Measurements from ENCODE around the gene LRP2.

Gene LRP2

DNA sequence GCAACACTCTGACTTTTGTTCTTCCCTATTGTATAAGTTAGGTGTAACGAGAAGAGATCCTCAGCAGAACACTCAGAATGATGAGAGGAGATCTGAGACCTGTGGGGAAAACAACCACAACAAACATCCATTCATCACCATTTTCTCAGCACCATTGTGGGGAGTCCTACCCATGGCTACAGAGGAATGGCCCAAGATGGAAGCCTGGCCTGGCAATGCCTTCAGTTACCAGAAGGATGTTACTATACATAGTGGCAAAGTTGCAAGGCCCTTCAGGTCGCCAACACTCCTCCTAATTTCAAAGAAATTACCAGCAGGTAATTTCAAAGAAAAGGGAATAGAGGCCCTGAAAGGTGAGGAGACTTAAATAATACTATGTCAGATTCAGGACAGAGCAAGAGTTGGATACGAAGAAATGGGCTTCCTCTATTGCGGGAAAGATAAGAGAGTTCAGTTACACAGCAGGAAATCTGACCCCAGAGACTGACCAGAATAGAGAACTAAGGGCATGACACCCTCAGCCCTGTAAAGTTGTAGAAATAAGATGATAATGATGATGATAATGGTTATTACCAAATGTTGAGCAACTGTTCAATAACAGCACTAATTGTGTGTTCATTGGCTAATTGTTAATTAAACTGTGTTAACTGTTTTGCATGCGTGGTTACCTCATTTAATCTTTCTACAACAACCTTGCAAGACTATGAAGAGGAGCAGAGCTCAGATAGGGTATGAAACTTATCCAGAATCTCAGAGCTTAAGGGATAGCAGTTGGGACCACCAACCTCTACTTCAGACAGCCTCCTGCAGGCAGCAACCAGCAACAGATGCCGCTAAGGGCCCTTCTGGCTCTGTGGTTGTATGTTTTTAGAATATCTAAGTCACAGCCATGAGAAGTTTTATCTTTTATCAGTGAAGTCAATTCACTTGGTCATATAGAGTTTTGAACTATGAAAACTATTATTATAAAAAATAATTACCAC is 255.5 kb downstream of the LRP2 start:
- TF ChIP-seq, protein P1, sequence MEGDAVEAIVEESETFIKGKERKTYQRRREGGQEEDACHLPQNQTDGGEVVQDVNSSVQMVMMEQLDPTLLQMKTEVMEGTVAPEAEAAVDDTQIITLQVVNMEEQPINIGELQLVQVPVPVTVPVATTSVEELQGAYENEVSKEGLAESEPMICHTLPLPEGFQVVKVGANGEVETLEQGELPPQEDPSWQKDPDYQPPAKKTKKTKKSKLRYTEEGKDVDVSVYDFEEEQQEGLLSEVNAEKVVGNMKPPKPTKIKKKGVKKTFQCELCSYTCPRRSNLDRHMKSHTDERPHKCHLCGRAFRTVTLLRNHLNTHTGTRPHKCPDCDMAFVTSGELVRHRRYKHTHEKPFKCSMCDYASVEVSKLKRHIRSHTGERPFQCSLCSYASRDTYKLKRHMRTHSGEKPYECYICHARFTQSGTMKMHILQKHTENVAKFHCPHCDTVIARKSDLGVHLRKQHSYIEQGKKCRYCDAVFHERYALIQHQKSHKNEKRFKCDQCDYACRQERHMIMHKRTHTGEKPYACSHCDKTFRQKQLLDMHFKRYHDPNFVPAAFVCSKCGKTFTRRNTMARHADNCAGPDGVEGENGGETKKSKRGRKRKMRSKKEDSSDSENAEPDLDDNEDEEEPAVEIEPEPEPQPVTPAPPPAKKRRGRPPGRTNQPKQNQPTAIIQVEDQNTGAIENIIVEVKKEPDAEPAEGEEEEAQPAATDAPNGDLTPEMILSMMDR (conservative IDR thresholded peaks at IDR 0.05; ENCODE audit: low read length) = no peak
- no peak for DNase-seq (ENCODE audit: low read depth)
- H3K4me3 ChIP-seq (ENCODE audit: low read length) = no peak overlapping the region

- H3K4me3 ChIP-seq (ENCODE audit: low read length) = no peak overlapping the region
- no peak for DNase-seq (ENCODE audit: low read depth)
- TF ChIP-seq, protein P1 (conservative IDR thresholded peaks at IDR 0.05; ENCODE audit: low read length) = no peak
Observed at GRCh38 chr2:169106134-169106533, 256.2 kb downstream of the LRP2 start.

DNA sequence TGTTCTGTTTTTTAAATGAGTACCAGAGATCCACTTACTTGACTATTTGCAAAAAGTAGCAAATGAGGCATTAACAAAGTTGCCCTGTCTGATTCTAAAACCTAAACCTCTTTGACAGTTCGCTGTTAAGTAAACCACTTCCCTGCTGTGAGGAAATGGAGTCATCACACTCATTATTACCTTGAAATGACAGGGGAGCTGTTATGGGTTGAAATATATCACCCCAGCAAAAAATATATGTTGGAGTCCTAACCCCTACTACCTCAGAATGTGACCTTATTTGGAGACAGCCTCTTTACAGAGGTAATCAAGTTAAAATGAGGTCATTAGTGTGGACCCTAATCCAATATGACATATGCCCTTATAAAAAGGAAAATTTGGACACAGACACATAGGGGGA is 256.9 kb downstream of the LRP2 start:
- no peak for DNase-seq (ENCODE audit: low read depth)
- TF ChIP-seq, protein P1 (conservative IDR thresholded peaks at IDR 0.05; ENCODE audit: low read length) = no peak
- H3K4me3 ChIP-seq (ENCODE audit: low read length) = no peak overlapping the region

DNA sequence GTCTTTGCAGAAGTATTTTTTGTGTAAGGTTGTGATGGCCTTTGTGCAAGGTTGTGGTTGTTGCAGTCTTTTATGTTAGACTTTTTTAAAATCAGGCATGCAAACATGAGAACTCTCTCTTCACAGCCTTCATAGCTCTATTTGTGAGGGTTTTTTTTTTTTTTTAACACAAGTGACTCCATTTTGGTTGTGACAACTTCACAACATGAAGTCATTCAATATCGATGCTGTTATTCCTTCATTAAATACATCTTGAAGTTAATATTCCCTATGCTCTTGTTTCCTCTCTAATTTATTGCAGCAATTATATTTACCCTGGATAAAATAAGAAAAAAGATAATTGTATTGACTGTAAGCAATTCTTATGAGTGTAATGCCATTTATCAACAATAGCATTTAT is 257.5 kb downstream of the LRP2 start:
- DNase-seq (ENCODE audit: low read depth) = no peak
- H3K4me3 ChIP-seq (ENCODE audit: low read length) = no peak overlapping the region
- TF ChIP-seq, protein P1 (conservative IDR thresholded peaks at IDR 0.05; ENCODE audit: low read length) = no peak

GRCh38 chr2:169095621-169096105 is 266.7 kb downstream of the LRP2 start:
- H3K4me3 ChIP-seq (ENCODE audit: low read length) = no peak overlapping the region
- TF ChIP-seq, protein P1 (conservative IDR thresholded peaks at IDR 0.05; ENCODE audit: low read length) = no peak
- DNase-seq (ENCODE audit: low read depth) = peak; percentile 78

- TF ChIP-seq, protein P1 (conservative IDR thresholded peaks at IDR 0.05; ENCODE audit: low read length) = no peak
- no peak overlapping the region for H3K4me3 ChIP-seq (ENCODE audit: low read length)
- DNase-seq (ENCODE audit: low read depth) = no peak
Observed at GRCh38 chr2:169094676-169095075, 267.7 kb downstream of the LRP2 start.

DNA sequence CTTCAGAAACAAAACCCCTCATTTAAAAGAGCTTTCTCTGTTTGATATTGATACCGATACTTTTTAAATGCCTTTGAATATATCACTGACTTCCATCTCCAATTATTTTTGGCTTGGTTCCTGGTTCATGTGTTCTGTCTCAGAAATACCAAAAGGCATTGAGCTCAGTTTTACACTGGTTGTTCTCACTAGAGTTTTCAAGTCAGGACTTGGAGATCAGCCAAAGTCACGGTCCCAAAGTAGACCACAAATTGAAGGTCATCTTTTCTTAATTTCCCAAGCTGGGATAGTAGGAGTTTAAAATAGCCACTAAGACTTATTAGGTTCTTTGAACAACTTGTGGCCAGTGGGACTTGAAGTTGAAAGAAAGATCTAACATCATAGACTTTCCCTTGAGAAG is 268.8 kb downstream of the LRP2 start:
- no peak overlapping the region for H3K4me3 ChIP-seq (ENCODE audit: low read length)
- TF ChIP-seq, protein P1 (conservative IDR thresholded peaks at IDR 0.05; ENCODE audit: low read length) = no peak
- no peak for DNase-seq (ENCODE audit: low read depth)

Measured in AG10803 (cell line).